NCI-H226 (cell line): ENCODE results near the gene NCOR1.
"Not testable (repeated sequence)": the region's sequence is repeated elsewhere in the genome, so short reads cannot be mapped to it uniquely, and the experiment has no call there.

ENCODE experiments used
- DNase-seq: peaks from one replicate; pipeline ENCODE4 v3.0.0-alpha.2; 2015

NCOR1 gene

GRCh38 chr17:16085066-16085699 lies 130.2 kb downstream of the NCOR1 start:
- peak; percentile 28 for DNase-seq

- DNase-seq, result no peak
These were observed 132.1 kb downstream of the NCOR1 start for GRCh38 chr17:16083223-16083622.

- DNase-seq, result no peak
These were observed 133.7 kb downstream of the NCOR1 start for GRCh38 chr17:16081507-16082087.

GRCh38 chr17:16080366-16080765 lies 135.0 kb downstream of the NCOR1 start:
- no peak for DNase-seq

- no peak for DNase-seq
These were observed 139.4 kb downstream of the NCOR1 start for GRCh38 chr17:16075949-16076348.

GRCh38 chr17:16074423-16074822 lies 140.9 kb downstream of the NCOR1 start:
- no peak for DNase-seq

- DNase-seq, result no peak
These were observed 141.5 kb downstream of the NCOR1 start for GRCh38 chr17:16073845-16074244.

- DNase-seq, result no peak
These were observed 143.3 kb downstream of the NCOR1 start for GRCh38 chr17:16072031-16072430.

GRCh38 chr17:16068323-16068722 lies 147.0 kb downstream of the NCOR1 start:
- DNase-seq, result no peak

- DNase-seq, result no peak
These were observed 149.2 kb downstream of the NCOR1 start for GRCh38 chr17:16066125-16066524.

GRCh38 chr17:16061631-16062030 lies 153.7 kb downstream of the NCOR1 start:
- DNase-seq, result no peak

GRCh38 chr17:16055139-16055538 lies 160.2 kb downstream of the NCOR1 start:
- DNase-seq, result not testable (repeated sequence)

- DNase-seq, result peak; percentile 73
These were observed 162.8 kb downstream of the NCOR1 start for GRCh38 chr17:16052486-16052885.

- no peak for DNase-seq
These were observed 164.5 kb downstream of the NCOR1 start for GRCh38 chr17:16050844-16051243.

- DNase-seq, result no peak
These were observed 166.4 kb downstream of the NCOR1 start for GRCh38 chr17:16048811-16049449.

- no peak for DNase-seq
These were observed 168.4 kb downstream of the NCOR1 start for GRCh38 chr17:16046966-16047365.

GRCh38 chr17:16044487-16044886 lies 170.8 kb downstream of the NCOR1 start:
- DNase-seq, result no peak

GRCh38 chr17:16040710-16041251 lies 174.6 kb downstream of the NCOR1 start:
- DNase-seq, result peak; percentile 25

- DNase-seq, result no peak
These were observed 177.7 kb downstream of the NCOR1 start for GRCh38 chr17:16037636-16038035.

GRCh38 chr17:16036261-16036660 lies 179.1 kb downstream of the NCOR1 start:
- no peak for DNase-seq

- DNase-seq, result no peak
These were observed 181.5 kb downstream of the NCOR1 start for GRCh38 chr17:16033729-16034349.

GRCh38 chr17:16027708-16028584 lies 187.4 kb downstream of the NCOR1 start:
- DNase-seq, result peak; percentile 95

- no peak for DNase-seq
These were observed 188.4 kb downstream of the NCOR1 start for GRCh38 chr17:16026895-16027294.
